GM21619 (cell line): ENCODE data around the gene IL9.

Experiments
- ATAC-seq: cut with Tn5 transposase; IDR thresholded peaks from one replicate; pipeline ENCODE4 v1.9.1; 2021; ENCODE audit not compliant: unreplicated experiment

The IL9 gene

DNA sequence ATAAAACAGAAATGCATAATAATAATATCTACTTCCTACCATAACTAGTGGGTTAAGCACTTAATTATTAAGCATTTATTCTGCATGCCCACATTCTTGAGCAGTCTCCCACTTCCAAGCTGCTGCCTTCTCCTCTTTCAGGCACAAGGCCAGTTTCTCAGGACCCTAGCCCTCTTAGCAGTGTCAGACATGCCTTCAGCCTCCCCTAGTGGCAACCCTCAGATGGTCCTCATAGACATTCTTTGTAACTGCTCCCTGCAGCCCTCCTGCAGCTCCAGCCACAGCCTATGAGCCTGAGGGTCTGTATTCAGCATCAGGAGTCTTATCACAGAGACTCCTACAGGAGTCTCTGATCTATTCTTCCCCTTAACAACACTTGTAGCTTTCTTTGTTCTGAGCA lies 3.9 kb downstream of the IL9 start:
- no peak for ATAC-seq

DNA sequence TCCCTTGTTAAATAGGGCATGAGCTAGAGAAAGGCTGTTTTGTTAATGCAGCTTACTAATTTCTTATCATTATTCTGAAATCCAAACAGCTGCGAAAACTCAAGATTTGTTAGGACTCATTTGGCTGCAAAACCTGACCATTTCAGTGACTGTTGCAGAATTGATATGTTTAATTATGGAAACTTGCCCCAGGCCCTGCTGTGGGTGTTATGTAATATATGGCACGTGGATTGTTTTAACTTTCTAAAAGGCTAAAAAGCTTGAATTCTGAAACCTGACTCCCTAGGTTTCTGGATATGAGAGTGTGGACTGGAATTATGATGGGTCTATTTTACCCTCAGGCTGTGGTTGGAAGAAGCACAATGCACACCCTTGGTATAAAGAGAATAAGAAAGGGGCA lies 4.4 kb downstream of the IL9 start:
- ATAC-seq: no peak

DNA sequence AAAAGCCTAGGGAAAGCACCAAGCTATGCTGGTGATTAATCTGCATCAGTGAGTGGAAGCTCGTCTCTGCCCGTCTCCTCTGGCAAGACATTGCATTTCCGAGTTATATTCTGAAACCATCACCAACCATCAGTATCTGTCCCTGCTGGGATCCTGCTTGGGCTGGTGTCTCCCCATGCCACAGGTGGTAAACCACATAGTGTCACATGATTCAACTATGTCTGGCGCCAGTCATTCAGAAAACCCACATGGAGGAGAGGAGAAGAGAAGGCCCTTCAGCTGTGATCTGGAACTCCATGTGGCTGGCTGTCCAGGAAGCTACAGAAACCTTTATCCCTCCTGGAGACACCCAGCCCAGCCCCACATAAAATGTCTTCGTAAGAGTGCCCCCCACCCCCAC lies 4.8 kb downstream of the IL9 start:
- ATAC-seq: peak; percentile 66

DNA sequence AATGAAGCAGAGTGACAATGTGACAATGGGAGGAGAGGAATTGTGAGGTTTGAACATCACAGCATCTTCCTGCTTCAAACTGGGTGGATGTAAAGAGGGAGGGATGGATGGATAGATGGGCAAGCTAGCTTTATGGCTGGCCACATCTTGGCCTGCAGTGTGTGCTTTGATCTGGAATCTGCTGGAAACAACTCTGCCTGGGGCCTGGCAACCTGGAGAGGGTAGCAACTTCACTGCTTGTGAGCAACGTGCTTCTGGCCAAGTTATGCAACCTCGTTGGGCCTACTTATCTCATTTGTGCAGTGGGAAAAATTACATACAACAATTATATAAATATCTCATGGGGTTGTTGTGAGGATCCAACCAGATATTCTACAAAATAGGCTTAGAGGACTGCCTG lies 5.3 kb downstream of the IL9 start:
- ATAC-seq: no peak

DNA sequence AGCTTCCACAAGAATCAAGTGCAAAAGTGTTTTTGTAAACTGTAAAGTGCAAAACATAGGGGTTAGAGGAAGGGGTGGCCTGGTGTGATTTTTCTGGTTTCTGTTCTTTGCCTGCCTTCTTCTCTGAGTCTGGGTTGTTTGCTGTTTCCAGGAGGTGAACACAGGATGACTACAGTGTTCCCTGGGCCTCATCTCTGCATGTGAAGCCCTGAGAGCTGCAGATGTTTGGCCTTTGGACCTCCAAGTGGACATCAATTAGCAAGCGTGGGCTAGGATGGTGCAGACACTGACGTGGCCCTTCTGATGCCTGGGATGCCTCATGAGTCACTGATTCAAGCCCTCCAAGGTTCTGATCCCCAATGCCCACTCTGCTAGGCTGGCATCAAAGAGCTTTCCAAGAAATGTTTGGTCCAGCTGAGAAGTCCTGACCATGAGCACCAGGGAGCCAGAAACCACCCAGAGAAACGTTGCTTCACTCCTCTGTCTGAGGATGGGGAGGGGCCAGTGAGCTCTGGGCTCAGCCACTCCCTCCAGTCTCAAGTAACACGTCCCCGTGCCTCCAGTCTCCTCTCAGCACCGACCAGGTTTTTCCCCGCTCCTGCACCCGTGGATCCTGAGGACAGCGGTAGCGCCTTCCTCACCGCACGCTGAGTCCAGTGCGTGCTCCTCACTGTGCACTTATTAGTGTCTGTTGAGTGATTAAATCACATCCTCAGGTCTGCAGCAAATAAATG lies 7.6 kb downstream of the IL9 start:
- no peak for ATAC-seq

DNA sequence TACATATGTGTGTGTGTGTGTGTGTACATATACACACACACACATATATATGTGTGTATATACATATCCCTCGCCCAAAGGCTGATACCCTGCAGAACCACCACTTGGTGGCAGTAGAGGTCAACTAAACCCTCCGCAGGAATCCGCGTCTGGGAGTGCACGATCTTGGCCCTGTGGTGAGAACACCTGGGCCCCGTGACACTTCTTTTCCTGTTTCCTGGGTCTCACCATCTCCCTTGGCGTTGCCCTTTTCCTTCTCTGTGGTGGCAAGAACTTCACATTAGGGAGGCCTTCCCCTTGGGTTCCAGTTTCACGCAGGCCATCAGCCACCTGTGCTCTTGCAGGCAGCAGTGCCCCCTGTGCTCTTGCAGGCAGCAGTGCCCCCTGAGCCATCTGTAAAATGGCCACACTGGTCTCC lies 8.2 kb downstream of the IL9 start:
- peak; percentile 85 for ATAC-seq

DNA sequence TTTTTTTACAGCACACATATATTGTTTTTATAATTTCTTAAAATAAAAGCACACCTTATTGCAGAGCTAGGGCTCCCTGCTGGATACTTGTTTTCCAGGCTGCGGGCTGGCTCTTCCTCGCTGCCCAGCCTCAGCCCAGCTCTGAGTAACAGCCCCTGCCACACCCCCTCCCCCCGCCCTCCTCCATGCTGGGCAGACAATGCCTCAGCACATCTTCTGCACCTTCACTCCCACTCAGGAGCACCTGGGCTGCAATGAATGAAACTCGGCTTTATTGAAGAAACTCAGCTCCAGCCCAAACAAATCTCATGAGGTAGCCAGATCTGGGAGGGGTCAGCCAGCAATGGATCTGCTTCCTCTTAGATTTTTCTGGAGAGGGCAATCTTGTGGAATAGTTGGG lies 9.5 kb downstream of the IL9 start:
- no peak for ATAC-seq

DNA sequence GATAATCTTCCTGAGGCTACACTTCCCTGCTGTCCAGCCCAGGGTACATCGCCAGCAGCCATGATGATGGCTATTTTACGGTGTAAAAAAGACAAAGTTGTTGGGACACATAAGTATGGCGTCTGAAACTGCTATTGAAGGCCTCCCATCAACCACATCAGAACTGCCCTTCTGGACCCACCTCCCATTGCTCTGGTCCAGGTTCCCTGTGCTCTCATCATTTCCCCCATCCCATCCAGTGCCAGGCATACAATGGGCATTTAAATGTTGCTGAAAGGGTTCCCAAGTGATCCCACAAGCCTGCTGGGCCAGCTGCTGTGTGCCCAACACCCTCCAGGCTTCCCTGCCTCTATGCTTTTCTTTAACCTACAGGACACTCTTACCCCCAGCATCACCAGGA lies 10.6 kb downstream of the IL9 start:
- no peak for ATAC-seq

DNA sequence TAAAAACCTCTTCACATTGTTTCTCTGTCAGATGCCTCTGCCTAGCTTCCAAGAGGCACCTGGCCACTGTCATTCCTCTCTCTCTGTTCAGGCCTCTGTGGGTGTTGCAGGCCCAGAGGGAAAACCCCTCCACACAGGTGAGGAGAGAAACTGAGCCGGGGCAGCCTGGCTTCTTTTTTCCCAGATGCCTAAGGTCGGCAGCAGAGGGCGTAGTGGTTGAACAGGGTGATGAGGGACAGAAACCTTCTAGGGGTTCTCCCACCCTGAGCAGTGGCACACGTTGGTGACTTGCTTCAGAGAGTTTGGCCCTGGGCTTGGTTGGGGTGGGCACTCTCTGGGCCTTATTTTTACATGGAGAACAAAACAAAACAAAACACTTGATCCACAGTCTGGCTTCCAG lies 12.2 kb downstream of the IL9 start:
- ATAC-seq: no peak

DNA sequence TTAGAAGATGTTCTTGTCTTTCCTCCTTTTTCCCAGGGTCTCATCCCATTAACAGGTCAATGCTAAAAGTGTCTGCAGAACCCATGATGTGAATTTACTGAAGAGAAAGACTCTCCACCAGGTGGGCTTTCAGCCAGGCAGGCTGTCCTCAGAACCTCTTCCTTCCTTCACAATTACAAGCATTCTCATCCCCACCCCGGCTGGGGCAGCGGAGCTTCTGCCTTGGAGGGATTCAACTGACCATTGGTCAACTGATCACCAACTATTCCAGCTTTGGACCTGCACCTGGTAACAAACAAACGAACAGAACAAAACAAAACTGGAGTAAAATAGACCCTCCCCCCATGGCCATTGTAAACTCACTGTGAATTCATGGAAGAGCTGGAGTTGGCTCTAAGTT lies 12.6 kb downstream of the IL9 start:
- ATAC-seq: no peak

DNA sequence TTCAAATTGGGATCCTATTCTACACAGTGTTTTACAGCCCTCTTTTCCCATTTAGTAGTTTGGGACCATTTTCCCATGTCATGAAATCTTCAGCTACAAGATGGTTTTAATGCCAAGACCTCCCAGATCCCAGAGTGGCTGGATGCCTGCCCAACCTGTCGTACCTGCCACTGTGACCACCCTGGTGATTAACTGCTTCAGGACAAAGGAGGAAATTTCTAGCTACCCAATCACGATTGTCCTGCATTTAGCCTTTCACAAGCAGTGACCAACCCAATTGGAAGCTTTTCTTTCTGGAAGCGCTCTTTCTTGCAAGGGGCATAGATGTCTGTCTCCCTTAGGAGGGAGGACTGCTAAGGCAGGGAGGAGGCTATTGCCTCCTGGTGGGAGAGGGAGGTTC lies 13.8 kb downstream of the IL9 start:
- no peak for ATAC-seq

DNA sequence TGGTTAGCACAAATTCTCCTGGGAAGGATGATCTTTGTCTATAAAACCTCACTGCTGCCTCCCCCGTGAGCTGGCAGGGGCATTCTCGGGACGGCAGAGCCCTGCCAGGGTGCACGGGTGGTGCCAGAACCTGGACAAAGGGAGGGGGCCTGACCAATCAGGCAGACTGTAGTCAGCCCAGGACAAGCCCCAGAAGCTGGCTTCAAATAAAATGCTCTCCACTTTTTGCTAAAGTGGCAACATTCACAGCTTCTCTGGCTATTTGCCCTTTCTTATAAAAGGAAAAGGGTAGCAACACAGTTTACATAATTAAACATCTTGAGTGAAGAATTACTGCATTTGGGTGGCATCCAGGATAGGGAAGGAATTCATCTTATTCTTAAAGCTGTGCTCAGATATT lies 14.4 kb downstream of the IL9 start:
- ATAC-seq: no peak

DNA sequence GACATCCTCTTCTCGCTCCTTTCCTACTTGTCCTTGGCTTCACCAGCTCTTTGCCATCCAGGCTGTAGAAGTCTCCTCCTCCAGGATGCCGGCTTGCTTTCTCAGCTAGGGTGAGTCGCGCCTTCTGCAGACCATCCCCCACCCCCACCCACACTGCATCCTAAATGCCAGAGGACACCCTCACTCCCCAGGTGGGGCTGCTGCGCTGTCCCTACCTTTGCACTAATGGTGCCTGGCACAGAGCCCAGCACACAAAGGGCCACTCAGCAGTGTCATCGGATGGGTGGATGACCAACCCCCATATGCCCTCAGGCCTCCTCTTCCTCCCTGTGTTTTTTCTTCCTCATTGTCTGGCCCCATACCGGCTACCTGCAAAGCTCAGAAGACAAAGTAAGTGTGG lies 14.8 kb downstream of the IL9 start:
- no peak for ATAC-seq

DNA sequence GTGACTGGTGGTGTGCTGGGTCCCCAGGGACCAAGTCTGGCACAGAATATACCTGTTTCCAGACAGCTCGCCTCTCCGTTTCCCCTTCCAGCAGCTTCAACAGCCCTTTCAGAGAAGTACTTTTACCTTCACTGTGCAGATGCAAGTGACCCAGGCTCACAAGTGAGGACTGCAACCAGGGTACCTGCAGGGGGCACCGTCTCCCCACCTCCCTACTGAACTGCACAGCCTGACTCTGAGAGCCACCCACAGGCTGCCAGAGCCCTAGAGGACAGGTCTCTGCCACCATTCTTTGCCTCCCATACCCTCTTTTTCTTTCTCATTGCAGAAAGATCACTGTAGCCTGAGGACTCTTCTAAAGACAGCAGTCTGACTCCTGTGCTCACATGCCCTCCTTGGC lies 15.4 kb downstream of the IL9 start:
- no peak for ATAC-seq

DNA sequence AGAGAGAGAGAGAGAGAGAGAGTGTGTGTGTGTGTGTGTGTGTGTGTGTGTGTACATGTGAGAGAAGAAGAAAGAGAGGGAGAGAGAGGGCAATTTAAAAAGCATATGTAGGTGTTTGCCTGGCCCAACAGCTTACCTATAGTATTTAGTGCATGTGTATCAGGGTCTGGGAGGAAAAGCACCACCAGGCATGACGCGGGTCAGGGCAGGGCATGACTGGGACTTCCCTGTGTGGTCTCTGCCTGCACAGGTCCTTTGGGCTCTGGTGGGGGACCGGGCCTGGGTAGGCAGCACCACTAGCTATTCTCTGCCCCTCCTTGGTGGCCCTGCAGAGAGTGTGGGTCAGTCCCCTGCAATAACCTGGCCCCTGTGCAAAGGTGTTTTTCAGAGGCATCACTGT lies 16.1 kb downstream of the IL9 start:
- ATAC-seq: no peak

DNA sequence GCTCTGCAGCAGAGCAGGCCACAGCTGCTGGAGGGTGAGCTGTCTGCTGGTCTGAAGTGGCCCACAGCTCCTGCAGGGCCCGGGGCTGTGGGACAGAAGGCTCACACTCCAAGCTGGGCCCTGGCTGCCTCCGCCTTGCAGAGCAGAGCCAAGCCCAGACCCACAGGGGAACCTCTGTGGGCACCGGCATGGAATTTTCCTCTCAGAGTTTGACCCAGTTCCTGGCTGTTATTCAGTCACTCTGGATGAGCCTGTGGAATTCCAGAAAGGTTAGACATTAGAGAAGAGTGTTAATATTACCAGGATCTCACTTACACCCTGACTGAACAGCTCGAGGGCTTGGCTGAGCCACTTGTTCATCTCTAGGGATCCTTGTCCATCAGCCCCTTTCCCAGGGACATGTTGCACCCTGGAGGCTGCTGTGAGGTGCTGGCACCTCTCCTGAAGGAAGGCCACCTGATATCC lies 17.5 kb downstream of the IL9 start:
- no peak for ATAC-seq

DNA sequence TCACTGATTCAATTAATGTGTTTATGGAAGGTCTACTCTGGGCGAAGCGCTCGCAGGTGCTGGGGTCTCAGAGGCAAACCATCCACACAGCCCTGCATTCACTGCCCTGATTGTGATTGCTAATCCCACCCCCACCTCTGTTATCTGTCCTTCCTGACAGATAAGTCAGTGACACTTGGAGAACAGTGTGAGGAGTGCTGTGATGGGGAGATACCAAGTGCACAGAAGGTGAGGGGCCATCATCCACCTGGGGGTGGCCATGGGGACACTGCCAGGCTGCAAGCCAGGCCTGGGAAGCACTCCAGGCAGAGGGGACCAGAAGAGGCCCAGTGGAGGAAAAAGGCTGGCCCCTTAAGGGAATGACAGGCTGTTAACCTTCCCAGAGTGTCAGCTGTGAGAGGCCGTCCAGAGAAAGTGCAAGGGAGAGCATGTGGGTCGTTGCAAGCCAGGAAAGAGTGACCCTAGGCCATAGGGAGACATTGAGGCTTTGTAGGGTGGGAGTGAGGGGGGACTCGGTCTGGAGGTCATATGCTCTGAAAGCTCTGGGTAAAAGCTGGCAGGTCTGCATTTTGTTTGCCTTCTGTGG lies 18.0 kb downstream of the IL9 start:
- ATAC-seq: no peak

DNA sequence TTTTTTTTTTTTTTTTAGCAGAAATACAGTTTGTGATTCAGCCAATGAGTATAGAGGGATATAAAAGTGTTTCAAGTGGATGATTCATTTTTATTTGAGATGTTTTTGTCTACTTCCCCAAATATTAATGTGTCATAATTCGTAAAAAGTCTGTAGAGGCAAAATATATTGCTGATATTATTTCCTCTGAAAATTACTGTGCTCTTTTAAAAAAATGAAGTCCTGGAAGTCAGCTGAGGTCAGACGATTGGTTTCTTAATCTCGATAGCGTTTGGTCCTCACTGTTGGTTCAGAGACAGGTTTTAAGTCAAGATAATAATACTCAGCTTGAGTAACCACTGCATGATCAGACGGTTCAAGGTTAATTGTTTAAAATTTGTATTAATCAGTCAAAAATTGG lies 19.5 kb downstream of the IL9 start:
- no peak for ATAC-seq

DNA sequence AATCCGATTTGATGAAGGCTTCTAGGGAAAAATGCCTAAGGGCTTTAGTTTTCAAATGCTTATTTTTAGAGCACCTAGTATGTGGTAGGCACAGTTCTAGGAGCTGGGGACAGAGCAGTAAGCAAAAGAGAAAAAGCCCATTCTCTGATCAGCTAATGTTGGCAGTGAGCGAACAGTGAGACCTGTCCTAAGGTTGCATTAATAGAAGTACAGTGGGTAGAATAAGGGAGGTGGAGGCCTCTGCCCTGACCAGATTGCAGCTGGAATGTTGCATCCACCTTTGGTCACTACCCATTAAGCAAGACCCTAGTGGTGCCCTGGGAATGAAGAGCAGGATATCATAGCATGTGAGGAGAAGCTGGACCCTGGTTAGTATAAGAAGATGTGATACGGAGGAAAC lies 20.1 kb downstream of the IL9 start:
- ATAC-seq: no peak

DNA sequence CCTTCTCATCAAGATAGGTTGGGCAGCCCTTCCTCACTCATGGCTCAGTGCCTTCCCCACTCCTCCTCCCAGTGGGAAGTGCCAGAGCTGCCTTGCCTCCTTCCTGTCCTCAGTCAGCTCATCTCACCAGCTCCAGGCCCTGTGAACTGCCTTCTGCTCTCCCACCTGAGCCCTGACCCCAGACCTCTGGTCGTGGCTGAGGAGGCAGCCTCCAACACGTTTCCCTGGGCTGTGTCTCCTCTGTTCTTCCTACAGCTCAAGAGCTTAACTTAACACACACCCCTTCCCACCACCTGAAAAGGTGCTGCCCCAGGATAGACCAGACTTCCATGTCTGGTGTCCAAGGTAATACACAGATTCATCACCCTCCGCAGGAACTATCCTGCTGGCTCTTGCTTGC lies 21.2 kb downstream of the IL9 start:
- no peak for ATAC-seq

DNA sequence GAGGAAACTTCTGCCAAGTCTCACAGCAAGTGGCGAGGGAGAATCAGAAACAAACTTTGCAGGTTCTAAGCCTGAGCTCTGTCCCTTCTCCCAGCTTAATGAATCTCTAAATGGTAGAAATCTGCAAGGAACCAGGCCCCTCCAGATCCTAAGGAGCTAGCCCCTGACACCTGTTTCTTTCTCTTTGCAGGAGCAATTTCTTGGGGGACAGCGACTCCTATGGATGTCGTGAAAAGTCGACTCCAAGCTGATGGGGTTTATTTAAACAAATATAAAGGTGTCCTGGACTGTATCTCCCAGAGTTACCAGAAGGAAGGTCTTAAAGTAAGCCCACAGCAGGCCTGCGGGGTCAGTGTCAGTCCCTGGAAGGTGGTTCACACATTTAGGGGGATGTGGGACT lies 21.8 kb downstream of the IL9 start:
- no peak for ATAC-seq

DNA sequence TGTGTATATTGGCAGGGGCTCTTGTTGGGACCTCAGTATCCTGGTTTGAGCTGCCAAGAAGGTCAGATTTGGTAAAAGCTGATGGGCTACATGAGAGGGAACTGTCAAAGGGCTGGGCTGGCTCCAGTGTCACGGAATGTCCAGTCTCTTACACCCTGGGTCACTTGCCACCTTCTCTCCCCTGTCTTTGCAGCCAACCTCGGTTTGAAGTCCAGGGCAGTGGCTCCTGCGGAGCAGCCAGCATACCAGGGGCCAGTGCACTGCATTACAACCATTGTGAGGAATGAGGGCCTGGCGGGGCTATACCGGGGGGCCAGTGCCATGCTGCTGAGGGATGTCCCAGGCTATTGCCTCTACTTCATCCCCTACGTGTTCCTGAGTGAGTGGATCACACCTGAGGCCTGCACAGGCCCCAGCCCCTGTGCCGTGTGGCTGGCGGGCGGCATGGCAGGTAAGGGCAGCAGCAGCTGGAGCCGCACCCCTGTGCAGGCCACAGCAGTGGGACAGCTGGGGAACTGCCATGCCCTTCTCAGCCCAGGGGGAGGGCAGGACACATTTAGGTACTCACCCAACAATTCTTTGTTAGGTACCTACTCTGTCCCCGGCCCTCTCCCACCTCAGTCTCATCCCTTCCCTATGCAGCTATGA lies 24.2 kb downstream of the IL9 start:
- ATAC-seq: no peak

DNA sequence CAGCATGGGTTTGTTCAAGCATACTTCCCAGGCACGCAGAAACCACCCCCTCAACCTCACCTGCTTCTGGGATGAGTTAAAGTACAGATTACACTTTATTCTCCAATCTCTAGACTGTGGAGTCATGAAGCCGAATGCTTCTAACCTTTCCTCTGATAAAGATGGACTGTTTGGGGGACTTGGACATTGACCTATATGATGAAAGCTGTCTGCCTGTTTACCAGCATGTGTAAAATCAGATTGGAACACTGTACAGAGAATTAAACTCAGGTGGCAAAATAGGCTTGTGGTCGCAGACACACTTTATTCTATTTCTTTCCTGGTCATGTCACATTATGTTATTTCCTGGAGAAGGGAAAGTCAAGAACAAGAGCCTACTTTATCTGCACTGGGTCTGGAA lies 25.7 kb downstream of the IL9 start:
- no peak for ATAC-seq
